IMR-90 (cell line): ENCODE measurements around the gene RPS6KA2. TPM values are rescaled to one million over a fixed set of nuclear protein-coding genes. Genes with fewer than 3 reads are reported as not detected.
"Not testable (repeated sequence)": the region's sequence is repeated elsewhere in the genome, so short reads cannot be mapped to it uniquely, and the experiment has no call there.

Experiments used
- ATAC-seq: fragments of 200-7000 bp; cut with Tn5 transposase; 2 replicates; pipeline ENCODE4 v1.9.1; 2020; ENCODE audit warnings: low read depth, mild to moderate bottlenecking, moderate library complexity
- BruUV-seq: library from RNA; stranded (reverse); fragments of 400-500 nt; replicated peaks from 2 replicates; lab custom pipeline; 2021; lab: Mats Ljungman, UMichigan
- CTCF ChIA-PET: fragments of 300-600 bp; formaldehyde crosslinking; extraction: SDS; loops from one replicate; lab custom pipeline; 2021; ENCODE audit warnings: antibody characterized with exemption; lab: Yijun Ruan, JAX
- POLR2A ChIA-PET: fragments of 300-600 bp; sonication (Branson Sonifier 250); formaldehyde crosslinking; loops from one replicate; lab custom pipeline; 2022; ENCODE audit warnings: antibody characterized with exemption; ENCODE audit not compliant: unreplicated experiment; lab: Charles Lee
- DNase-seq: peaks from one replicate; pipeline ENCODE4 v3.0.0; 2013
- H2AFZ ChIP-seq: replicated peaks from 2 replicates; pipeline ENCODE3; 2013; ENCODE audit warnings: low read length, mild to moderate bottlenecking; ENCODE audit not compliant: poor library complexity
- H2AK5ac ChIP-seq: 2 replicates; pipeline ENCODE4 v1.6.1; 2013; ENCODE audit warnings: low read depth, low read length, inconsistent platforms
- H2AK9ac ChIP-seq: replicated peaks from 2 replicates; pipeline ENCODE3; 2013; ENCODE audit warnings: mild to moderate bottlenecking, low read depth, low read length, moderate library complexity; ENCODE audit not compliant: poor library complexity
- H2BK120ac ChIP-seq: 2 replicates; pipeline ENCODE4 v1.6.1; 2013; ENCODE audit warnings: low read depth, low read length, inconsistent platforms
- H2BK15ac ChIP-seq: 3 replicates; pipeline ENCODE4 v1.6.1; 2013; ENCODE audit warnings: low read depth, low read length, inconsistent platforms
- H2BK20ac ChIP-seq: 2 replicates; pipeline ENCODE4 v1.6.1; 2013; ENCODE audit warnings: low read depth, mild to moderate bottlenecking, inconsistent platforms, low read length, moderate library complexity
- H2BK5ac ChIP-seq: 2 replicates; pipeline ENCODE4 v1.6.1; 2013; ENCODE audit warnings: mild to moderate bottlenecking, low read depth, low read length, inconsistent platforms; ENCODE audit not compliant: poor library complexity, severe bottlenecking
- H3K14ac ChIP-seq: replicated peaks from 2 replicates; pipeline ENCODE4 v1.6.1; 2013; ENCODE audit warnings: low read depth, low read length, inconsistent platforms
- H3K18ac ChIP-seq: 2 replicates; pipeline ENCODE4 v1.6.1; 2013; ENCODE audit warnings: low read depth, low read length, control low read depth
- H3K23ac ChIP-seq: 2 replicates; pipeline ENCODE4 v1.6.1; 2013; ENCODE audit warnings: low read depth, low read length, inconsistent platforms
- H3K27ac ChIP-seq: 2 replicates; pipeline ENCODE4 v1.5.1; 2013; ENCODE audit warnings: mild to moderate bottlenecking, control low read depth, low read length; ENCODE audit not compliant: insufficient read depth
- H3K27me3 ChIP-seq: 2 replicates; pipeline ENCODE4 v1.6.1; 2013; ENCODE audit warnings: low read length; ENCODE audit not compliant: control insufficient read depth, insufficient read depth
- H3K36me3 ChIP-seq: 2 replicates; pipeline ENCODE4 v1.6.1; 2013; ENCODE audit warnings: low read length, mixed read lengths; ENCODE audit not compliant: control insufficient read depth, insufficient read depth
- H3K4ac ChIP-seq: 2 replicates; pipeline ENCODE4 v1.6.1; 2013; ENCODE audit warnings: low read depth, low read length, inconsistent platforms
- H3K4me1 ChIP-seq: 2 replicates; pipeline ENCODE4 v1.6.1; 2013; ENCODE audit warnings: low read length, mixed read lengths; ENCODE audit not compliant: control insufficient read depth, insufficient read depth
- H3K4me2 ChIP-seq: 2 replicates; pipeline ENCODE4 v1.6.1; 2013; ENCODE audit warnings: low read depth, mild to moderate bottlenecking, control low read depth, low read length, moderate library complexity
- H3K4me3 ChIP-seq: 2 replicates; pipeline ENCODE4 v1.5.1; 2013; ENCODE audit warnings: low read depth, mild to moderate bottlenecking, control low read depth, low read length, moderate library complexity; ENCODE audit not compliant: insufficient read depth
- H3K56ac ChIP-seq: 2 replicates; pipeline ENCODE4 v1.6.1; 2013; ENCODE audit warnings: low read length, inconsistent platforms; ENCODE audit not compliant: insufficient read depth; ENCODE audit errors: extremely low read depth
- H3K79me1 ChIP-seq, 2 experiments: 2 replicates each; pipeline ENCODE4 v1.6.1; 2013; ENCODE audit warnings: low read length in 2 of 2, inconsistent platforms in 1 of 2, low read depth in 1 of 2
- H3K9ac ChIP-seq: 2 replicates; pipeline ENCODE4 v1.6.1; 2013; ENCODE audit warnings: low read depth, low read length, control low read depth
- H3K9me1 ChIP-seq: 2 replicates; pipeline ENCODE4 v1.6.1; 2013; ENCODE audit warnings: low read length, inconsistent platforms; ENCODE audit not compliant: insufficient read depth
- H3K9me3 ChIP-seq: 2 replicates; pipeline ENCODE4 v1.6.1; 2013; ENCODE audit warnings: low read length; ENCODE audit not compliant: control insufficient read depth, insufficient read depth
- H4K20me1 ChIP-seq: 2 replicates; pipeline ENCODE4 v1.6.1; 2013; ENCODE audit warnings: low read length, inconsistent platforms; ENCODE audit not compliant: insufficient read depth
- H4K5ac ChIP-seq: 2 replicates; pipeline ENCODE4 v1.6.1; 2013; ENCODE audit warnings: mild to moderate bottlenecking, low read depth, low read length, control low read depth
- H4K8ac ChIP-seq, 2 experiments: 2 replicates each; pipeline ENCODE4 v1.6.1; 2013; ENCODE audit warnings: low read depth in 2 of 2, low read length in 2 of 2, control low read depth in 1 of 2, inconsistent platforms in 1 of 2
- H4K91ac ChIP-seq: 2 replicates; pipeline ENCODE4 v1.6.1; 2013; ENCODE audit warnings: low read depth, low read length, inconsistent platforms; ENCODE audit not compliant: insufficient read depth
- CTCF ChIP-seq: conservative IDR thresholded peaks from 2 replicates; pipeline ENCODE4 v1.5.1; 2012; ENCODE audit warnings: mild to moderate bottlenecking, low read depth, low read length, improper control_type of control experiment
- RAD21 ChIP-seq: IDR thresholded peaks from 2 replicates; pipeline ENCODE4 v1.6.1; 2012; ENCODE audit warnings: low read length, improper control_type of control experiment
- SMC3 ChIP-seq: fragments of 150-350 bp; IDR thresholded peaks from 2 replicates; pipeline ENCODE4 v1.6.1; 2016; ENCODE audit warnings: low read depth, mild to moderate bottlenecking, antibody characterized with exemption, low read length, moderate library complexity
- WGBS, 2 experiments: methylation state at CpG; one replicate each; pipeline versions ENCODE4 v1.1.5 to v1.1.7; 2013; ENCODE audit warnings: missing lambda C conversion rate in 2 of 2; ENCODE audit not compliant: insufficient read length in 1 of 2; ENCODE audit errors: extremely low coverage in 2 of 2; 5-methylcytosine and 5-hydroxymethylcytosine counted together
- dilution Hi-C: fragments of 300-500 bp; cut with HindIII; formaldehyde crosslinking; loops from one replicate; pipeline ENCODE4 v1.14.3; 2018; ENCODE audit warnings: low sequenced_read_pairs; ENCODE audit not compliant: unreplicated experiment
- in situ Hi-C: fragments of 300-500 bp; cut with MboI; formaldehyde crosslinking; loops from 3 replicates; pipeline ENCODE4 v1.14.3; 2019; ENCODE audit warnings: low sequenced_read_pairs, inconsistent platforms, mixed read lengths
- intact Hi-C: fragments of 100-400 bp; cut with micrococcal nuclease; formaldehyde crosslinking; loops from 2 replicates; pipeline ENCODE4 v1.10.0; 2022
- polyA plus RNA-seq, 3 experiments: library from polyadenylated mRNA; depleted of rRNA; stranded (reverse); fragments of >200 nt; gene quantifications; 2 replicates each; pipeline ENCODE4 v1.2.3, GENCODE V29; 2012; ENCODE audit warnings: low replicate concordance in 1 of 3
- total RNA-seq: library from RNA; depleted of rRNA; stranded (reverse); fragments of >200 nt; gene quantifications from 2 replicates; pipeline ENCODE4 v1.2.3, GENCODE V29; 2012

The RPS6KA2 gene
- total and polyA plus RNA-seq, 2 of the 4 experiments (the other 2 are of a cell fraction), result 26.9 to 31.3 TPM

- DNase-seq, result peak; percentile 75
- 15% methylated on average over 7 of the region's 16 CpGs; no CpG with 5 or more reads in 1 of the 2 experiments for WGBS, 2 experiments
- H2BK5ac ChIP-seq, H3K56ac ChIP-seq, H3K9me3 ChIP-seq, H3K4me3 ChIP-seq, H2BK15ac ChIP-seq, H3K79me1 ChIP-seq, H3K18ac ChIP-seq, POLR2A ChIA-PET, H2AK5ac ChIP-seq, in situ Hi-C loops, dilution Hi-C loops, BruUV-seq, H3K27ac ChIP-seq, H2BK20ac ChIP-seq, H3K14ac ChIP-seq, H4K5ac ChIP-seq, H3K36me3 ChIP-seq, H4K20me1 ChIP-seq, H4K8ac ChIP-seq, H3K4ac ChIP-seq, H3K4me2 ChIP-seq, H3K4me1 ChIP-seq, H3K27me3 ChIP-seq, H2BK120ac ChIP-seq, H3K9ac ChIP-seq, H3K9me1 ChIP-seq, H4K91ac ChIP-seq, H3K23ac ChIP-seq: not testable (repeated sequence)
- CTCF ChIA-PET, result interaction anchor here (0.5 to 2.6 kb wide), 7 partner anchors 8 to 238 kb away, joined by 3 to 20 read pairs (median 3); no protein-coding TSS in a partner anchor
- intact Hi-C loops, result loop anchor here (1.0 to 2.0 kb wide), 4 partner anchors 87 to 516 kb away; no protein-coding TSS in a partner anchor
- TF ChIP-seq CTCF (peak; percentile 73), SMC3 (peak; percentile 76), RAD21 (peak; percentile 83)
- Histone ChIP-seq H2AFZ (peak overlapping the region; percentile 81), H2AK9ac (peak overlapping the region; percentile 71)
- ATAC-seq, result peak; percentile 93
Observed at GRCh38 chr6:166400649-166401250, 226.3 kb downstream of the RPS6KA2 start.
